NCI-H1930 (cell line): ENCODE results near the gene SFMBT1.
A peak's percentile ranks its signal among the peaks of the same experiment; 100 is the strongest.

ENCODE experiments used
- DNase-seq, 2 experiments: peaks; one replicate each; lab custom pipeline; 2025; lab: John Stamatoyannopoulos, UW

SFMBT1 gene

DNA sequence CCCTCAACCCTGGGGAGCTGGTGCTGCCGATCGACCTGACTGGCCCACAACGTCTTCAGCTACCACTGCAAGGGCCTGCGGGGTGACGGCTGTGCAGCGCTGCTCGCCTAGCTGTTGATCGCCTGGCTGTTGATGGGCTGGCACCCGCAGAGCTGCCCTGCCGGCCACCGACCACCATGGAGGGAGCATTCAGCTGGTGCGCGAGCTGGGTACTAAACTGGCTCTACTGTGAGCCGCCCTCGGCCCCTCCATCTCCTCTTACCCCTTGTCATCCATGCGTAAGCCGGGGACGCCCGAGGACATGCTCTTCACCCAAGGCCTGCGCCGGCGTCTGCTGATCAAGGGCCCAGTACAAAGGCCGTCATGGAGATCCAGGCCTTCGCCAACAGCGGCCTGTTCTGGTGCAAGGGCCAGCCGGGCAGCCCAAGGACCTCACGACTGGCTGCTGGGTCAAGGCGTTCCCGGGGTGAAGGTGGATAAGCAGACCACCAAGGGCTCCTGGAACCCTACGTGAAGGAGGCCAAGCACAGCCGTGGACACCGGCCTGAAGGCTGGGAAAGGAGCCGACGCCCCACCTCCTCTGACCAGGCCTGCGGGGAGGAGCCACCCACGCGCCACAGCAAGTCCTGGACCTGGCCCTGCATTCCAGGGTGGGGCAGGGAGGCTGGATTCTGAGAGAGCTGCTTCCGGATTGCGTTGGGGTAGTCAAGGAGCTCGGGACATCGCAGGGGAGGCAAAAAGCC, 46.9 kb downstream of the SFMBT1 start:
- no peak for DNase-seq

DNA sequence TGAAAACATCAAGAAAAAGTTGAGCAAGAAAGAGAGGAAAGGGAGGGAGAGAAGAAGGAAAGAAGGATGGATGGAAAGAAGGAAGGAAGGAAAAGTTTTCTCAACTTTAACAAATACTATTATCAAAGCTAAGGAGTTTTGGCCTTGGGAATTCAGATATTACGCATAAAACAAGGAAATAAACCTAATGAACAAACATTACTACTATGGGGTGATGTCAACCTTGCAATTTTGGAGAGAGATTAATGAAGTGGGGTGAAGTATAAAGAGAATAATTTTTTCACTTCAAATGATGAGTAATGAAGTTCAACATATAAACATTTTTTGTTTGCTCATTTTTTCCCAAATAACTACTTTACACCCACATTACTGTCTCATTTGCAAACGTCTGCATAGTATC, 55.2 kb downstream of the SFMBT1 start:
- no peak for DNase-seq

DNA sequence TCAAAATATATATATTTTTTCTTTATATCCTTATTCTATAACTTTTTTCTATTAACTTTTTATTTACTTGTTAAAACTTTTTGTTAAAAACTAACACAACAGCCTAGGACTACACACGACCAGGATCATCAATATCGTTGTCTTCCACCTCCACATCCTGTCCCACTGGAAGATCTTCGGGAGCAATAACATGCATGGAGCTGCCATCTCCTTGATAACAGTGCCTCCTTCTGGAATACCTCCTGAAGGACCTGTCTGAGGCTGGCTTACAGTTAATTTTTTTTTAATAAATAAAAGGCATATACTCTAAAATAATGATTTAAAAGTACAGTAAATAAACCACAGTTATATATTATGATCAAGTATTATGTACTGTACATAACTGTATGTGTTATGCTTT, 58.9 kb downstream of the SFMBT1 start:
- DNase-seq: no peak

DNA sequence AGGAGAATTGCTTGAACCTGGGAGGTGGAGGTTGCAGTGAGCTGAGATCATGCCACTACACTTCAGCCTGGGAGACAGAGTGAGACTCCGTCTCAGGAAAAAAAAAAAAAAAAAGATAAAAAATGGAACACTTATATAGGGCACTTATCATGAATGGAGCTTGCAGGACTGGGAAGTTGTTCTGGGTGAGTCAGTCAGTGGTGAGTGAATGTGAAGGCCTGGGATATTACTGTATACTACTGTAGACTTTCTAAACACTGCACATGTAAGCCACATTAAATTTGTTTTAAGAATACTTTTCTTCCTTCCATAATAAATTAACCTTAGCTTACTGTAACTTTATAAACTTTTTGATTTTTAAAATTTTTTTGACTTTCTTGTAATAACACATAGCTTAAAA, 59.8 kb downstream of the SFMBT1 start:
- no peak for DNase-seq

DNA sequence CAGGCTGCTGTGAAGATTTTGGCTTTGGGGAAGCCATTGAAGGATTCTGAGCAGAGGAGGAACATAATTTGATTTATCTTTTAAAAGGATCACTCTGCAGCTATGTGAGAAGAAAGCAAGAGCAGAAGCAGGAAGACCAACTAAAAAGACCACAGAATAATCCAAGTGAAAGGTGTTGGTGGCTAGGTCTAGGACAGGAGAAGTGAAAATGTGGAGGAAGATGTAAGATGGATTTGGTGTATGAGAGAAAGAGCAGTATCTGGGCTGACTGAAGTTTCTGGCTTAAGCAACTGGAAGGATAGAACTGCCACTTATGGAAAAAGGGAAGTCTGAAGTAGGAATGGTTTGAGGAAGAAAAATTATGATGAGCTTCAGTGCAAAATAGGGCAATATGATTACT, 62.0 kb downstream of the SFMBT1 start:
- DNase-seq: no peak

DNA sequence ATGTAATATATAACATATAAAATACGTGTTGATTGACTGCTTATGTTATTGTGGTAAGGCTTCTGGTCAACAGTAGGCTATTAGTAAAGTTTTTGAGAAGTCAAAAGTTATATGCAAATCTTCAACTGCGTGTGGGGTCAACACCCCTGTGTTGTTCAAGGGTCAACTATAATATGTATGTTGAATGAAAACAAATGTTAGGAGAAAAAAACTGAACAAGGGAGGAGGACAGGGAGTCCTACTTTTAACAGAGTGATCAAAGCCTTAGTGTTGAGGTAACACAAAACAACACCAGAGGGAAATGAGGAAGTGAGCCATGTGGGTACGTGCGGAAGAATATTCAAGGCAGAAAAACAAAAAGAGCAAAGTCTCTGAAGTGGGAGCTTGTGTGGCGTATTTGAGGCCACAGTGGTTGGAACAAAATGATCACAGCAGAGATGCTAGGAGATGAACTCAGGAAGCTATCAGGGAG, 62.5 kb downstream of the SFMBT1 start:
- no peak for DNase-seq

DNA sequence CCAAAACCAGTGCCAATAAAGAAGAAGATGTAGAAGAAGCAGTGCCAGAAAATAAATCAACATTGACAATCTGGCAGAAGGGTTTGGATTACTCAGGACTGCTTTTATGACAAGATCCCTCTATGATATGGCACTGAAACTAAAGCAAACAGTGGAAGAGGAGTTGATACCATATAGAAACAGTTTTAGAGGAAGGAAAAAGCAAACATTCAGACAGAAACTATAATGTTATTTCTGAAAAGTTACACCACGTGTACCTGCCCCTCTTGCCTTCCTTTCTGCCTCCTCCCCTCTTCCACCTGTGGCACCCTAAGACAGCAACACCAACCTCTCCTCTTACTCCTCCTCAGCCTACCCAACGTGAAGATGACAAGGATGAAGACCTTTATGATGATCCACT, 63.0 kb downstream of the SFMBT1 start:
- DNase-seq: no peak

DNA sequence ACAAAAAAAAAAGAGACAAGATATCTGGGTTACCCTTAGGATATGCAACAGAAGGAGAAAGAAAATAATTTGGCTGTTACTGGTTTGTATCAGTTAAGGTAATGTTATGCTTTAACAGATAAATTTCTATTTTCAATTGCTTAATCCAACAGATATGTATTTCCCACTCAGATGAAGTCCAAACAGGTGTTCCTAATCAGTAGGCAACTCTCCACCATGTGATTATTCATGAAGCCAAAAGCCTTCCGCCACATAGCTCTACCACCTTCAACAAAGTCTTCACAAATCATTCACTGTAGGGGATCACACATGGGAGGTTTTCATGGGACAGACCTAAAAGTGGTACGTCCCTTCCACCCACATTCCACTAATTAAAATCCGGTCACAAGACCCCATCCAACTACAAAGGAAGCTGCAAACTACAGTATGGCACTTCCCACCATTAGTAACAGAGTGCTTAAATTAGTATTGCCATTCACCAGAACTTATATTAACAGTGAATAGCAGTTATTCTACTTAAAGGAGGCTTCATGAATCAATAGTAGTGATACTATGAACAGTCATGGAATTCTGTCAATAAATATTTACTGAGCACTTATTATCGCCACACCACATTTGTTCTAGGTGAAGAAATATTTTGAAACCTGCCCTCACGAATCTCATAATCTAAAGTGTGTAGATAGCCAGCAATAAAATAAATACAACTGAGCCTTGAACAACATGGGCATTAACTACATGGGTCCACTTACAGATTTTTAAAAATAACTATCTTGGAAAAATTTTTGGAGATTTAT, 66.5 kb downstream of the SFMBT1 start:
- no peak for DNase-seq

DNA sequence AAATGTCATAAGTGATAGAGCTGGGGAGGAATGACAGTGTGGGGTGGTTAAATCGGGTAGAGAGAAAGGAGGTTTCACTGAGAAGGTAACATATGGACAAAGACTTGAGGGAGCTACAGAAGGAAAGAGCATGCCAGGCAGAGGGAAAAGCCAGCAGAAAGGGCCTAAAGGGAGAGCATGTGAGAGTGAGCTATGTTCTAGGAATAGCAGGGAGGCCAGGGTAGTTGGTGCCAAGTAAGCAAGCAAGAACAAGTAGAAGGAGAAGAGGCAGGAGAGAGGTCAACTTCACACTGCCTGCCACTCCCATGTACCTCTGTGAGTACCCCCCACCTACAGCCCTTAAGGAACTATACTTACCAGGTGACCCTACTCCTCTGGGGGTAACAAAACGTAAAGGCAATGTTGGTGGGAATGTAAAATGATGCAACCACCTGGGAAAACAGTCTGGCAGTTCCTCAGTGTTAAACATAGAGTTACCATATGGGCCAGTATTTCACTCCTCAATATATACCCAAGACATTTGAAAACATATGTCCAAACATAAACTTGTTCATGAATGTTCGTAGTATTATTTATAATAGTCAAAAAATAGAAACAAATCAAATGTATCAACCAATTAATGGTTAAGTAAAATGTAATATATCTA, 67.6 kb downstream of the SFMBT1 start:
- DNase-seq: no peak

DNA sequence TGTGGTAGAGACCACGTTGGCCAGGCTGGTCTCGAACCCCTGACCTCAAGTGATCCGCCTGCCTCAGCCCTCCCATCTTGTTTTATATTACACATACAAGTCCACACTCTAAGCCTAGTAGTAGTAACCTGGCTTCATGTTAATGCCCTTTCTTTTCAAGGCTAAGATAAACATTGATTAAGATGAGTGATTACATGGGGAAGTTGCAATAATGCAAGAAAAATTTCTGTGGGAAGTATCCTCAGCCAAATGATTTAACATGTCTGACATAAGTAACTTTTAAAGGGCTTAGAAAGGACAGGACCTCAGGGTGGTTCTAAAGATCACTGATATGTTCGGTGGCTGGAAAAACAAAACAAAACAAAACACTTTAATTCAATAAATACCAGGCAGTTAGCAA, 72.1 kb downstream of the SFMBT1 start:
- no peak for DNase-seq

DNA sequence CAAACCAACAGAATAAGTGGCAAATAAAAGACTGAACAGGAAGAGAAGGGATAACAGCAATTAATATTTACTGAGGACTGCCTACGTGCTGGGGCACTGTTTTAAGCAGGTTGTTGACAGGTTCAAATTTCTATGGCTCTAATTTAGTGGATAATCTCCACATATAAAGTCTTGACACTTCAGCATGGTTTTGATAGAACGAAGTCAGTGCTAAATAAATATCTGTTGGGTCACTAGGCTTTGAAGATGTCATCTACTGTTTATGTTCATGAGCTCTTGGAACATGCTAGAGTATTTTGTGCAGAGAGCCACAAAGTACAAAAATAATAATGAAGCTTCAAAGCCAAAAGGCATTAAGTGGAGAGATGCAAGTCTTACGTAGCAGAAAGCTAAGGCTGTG, 74.0 kb downstream of the SFMBT1 start:
- DNase-seq: no peak

DNA sequence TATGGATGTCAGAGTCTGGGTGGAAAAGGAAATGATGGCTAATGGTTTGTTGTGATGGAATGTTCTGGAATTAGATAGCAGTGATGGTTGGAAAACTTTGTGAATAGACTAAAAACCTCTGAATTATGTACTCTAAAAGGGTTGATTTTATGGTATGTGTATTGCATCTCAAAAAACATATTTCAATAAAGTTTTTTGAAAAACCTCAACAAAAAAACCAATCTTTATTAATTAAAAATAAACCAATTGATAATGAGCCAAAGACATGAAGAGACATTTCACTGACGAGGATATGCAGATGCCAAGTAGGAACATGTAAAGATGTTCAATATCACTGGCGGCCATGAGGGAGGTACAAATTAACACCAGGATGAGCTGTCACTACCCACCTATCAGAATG, 78.5 kb downstream of the SFMBT1 start:
- DNase-seq: no peak

DNA sequence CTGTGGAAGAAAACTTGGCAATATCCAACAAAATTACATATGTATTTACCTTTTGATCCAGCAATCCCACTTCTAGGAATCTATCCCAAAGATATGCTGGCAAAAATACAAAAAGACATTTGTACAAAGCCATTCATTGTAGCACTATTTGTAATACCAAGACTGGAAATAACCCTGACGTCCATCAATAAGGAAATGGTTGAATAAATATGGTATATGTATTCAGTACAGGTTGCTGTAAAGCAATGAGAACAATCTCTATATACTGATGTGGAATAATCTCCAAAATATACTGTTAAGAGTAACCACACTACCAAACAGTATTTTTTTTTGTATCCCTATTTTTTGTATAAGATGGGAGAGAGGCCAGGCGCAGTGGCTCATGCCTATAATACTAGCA, 83.7 kb downstream of the SFMBT1 start:
- DNase-seq: no peak

DNA sequence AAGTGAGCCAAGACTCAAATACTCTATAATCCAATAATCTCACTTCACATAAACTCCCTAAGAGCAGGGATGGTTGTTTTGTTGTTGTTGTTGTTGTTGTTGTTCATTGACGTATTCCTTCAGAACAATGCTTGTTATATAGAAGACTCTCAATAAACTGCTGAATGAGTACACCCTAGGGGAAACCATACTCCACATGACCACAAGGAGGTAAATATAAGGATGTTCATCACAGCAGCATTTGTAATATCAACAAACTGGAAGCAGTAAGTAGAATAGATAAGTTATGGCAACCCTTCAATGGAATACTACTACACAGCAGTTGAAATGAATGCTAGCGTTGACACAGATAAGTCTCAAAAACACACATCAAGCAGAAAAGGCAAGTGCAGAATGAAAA, 86.1 kb downstream of the SFMBT1 start:
- DNase-seq: no peak

DNA sequence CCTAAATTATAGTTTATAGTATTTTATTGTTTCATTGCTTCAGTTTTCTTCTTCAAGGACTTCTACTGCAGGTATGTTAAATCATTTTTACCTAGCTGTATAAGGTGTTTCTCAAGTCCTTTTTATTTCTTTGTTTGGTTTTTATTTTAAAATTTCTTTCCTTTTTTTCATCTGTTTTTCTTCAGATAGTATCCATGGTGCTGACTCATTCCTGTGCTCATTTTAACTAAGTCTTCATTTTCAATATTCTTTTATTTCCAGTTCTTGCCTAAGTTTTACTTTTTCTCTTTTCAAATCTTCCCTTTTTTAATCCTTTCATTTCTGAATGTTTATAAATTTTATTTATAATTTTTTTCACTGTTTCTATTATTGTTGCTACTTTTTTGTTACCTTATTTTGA, 106.3 kb downstream of the SFMBT1 start:
- DNase-seq: no peak

DNA sequence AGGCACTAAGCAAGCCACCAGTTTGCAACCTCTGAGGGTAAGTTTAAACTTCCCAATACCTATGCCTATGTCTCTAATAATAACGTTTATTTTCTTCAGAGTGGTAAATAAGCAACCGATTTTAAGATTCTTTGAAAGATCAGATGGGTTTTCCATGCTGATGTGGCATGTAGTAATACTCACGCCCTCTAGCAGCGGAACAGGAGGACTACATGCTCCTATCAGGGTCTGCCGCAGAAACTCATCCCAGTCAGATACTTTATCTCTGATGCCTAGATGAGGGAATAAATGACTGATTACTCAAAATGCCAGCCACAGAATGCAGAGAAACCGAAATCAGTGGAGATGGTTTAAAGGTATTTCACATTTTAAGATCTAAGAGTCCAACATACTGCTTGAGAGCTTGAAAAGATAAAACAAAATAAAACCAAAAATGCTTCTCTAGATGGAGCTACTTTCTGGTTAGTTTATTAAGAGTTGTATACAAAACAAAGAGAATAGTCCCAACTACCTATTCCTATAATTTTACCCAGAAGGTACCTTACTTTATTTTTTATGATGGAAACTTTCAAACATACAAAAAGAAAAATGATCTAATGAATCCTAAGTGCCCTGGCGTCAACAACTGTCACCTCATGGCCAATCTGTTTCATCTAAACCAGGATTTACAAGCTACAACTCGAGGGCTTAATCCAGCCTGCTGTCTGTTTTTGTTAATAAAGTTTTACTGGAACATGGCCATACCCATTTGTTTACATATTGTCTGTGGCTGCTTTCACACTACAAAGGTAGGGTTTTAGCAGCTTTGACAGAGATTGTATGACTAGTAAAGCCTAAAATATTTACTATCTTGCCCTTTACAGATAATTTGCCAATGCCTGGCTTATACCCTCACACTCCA, 111.0 kb downstream of the SFMBT1 start:
- DNase-seq: peak in 1 of 2 experiments; percentile 3

DNA sequence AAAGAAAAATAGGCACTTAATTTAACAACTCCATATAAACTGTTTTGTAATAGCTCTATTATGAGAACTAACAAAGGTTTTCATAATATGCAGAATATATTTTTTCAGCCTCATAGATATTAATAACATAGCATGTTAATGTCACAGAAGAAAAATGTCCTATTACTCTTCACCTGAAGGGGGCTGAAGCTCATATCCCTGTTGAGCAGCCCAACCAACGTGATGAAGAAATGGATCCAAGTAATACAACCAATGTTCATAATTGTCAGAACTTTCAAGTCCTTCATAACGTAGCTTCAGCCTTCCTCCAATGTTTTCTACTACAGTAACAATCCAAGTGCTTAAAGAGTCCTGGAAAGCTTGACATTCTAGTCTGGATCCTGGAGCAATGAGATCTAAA, 114.0 kb downstream of the SFMBT1 start:
- no peak for DNase-seq

DNA sequence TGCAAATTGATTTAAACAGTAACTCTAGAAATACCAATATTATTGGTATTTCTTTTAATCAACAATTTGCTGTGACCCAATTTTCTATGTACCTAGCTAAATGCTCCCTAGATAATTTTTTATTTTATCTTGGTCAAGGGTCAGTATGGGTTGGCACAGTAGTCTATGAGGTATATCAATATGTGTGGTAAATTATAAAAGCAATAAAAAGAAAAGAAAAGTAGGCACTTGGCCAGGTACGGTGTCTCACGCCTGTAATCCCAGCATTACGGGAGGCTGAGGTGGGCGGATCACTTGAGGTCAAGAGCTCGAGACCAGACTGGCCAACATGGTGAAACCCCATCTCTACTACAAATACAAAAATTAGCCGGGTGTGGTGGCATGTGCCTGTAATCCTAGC, 114.5 kb downstream of the SFMBT1 start:
- no peak for DNase-seq

DNA sequence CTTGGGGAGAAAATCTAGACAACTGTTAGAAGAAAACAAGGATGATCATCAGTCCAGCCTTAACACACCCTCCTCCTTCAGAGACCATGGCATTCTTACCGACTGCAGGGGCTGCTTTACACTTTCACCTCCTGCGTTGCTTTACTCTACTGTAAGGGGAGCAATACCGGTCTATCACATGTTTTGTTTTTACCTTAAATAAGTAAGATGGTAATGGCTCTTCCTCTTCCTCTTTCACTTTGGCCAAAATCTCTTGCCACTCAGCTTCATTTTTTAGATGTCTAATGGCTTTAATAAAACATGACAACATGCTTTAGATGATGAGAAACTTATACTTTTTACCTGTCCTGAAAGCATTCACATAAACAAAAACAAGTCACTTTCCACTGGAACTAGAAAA, 115.1 kb downstream of the SFMBT1 start:
- no peak for DNase-seq

DNA sequence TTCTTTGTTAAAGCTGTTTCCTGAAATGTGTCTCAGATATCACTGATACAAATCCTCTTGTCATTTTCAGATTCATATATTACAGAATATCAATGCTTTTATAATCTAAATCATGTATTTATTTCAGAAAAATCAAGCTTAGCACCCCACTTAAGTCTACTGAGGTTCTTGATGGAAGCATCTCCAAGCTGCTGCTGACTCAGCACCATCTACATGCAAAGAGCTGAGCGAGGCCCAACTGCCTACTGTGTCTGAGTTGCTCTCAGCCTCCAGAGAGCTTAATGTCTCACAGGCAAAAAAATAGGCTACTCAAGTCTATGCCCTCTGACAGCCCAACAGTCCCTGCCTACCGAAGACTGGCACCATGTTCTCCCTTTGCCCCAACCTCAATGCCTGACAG, 119.3 kb downstream of the SFMBT1 start:
- DNase-seq: no peak

DNA sequence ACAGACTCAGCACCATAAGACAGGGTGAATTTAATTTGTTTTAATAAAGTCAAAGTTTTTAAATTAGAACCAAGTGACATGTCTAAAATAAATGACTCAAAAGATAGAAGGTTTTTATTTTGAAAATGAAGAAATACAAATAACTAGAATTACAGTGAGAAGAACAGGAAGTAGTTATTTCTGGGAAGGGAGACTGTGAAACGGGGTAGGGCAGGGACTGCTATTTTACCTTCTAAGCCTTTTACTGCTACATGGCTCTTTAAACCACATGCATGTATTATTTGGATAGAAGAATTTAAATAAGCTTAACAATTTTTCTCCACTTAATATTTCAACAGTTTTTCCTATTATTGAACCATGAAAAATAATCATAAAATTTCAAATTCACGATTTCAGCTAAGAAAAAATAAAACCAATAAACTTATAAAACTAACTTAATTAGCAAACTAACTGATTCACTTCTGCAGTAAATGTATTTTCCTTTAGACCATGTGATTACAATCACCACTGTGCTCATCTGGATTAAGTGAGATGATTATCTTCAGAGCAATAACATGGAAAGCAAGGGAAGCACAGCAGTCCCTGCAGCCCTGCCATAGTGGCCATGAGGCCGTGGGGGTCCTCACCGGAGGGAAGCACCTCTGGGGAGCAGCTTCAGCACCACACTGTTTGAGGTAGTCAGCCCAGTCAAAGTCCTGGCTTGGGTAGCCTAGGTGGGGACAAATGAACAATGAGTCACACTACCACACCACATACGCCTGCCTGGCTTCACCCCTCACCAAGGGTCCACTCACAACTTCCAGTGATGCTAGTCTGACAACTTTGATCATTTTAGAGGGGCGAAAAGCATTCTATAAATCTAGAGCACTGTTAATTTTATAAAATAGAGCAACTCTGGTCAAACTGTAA, 120.2 kb downstream of the SFMBT1 start:
- no peak for DNase-seq
